IMR-90 (cell line): ENCODE results near the gene ETFDH. TPM values are rescaled to one million over a fixed set of nuclear protein-coding genes. Genes with fewer than 3 reads are reported as not detected.
A peak's percentile ranks its signal among the peaks of the same experiment; 100 is the strongest.

ENCODE experiments used
- ATAC-seq: fragments of 200-7000 bp; cut with Tn5 transposase; 2 replicates; pipeline ENCODE4 v1.9.1; 2020; ENCODE audit warnings: low read depth, mild to moderate bottlenecking, moderate library complexity
- BruUV-seq: library from RNA; stranded (reverse); fragments of 400-500 nt; replicated peaks from 2 replicates; lab custom pipeline; 2021; lab: Mats Ljungman, UMichigan
- CTCF ChIA-PET: fragments of 300-600 bp; formaldehyde crosslinking; extraction: SDS; loops from one replicate; lab custom pipeline; 2021; ENCODE audit warnings: antibody characterized with exemption; lab: Yijun Ruan, JAX
- POLR2A ChIA-PET: fragments of 300-600 bp; sonication (Branson Sonifier 250); formaldehyde crosslinking; loops from one replicate; lab custom pipeline; 2022; ENCODE audit warnings: antibody characterized with exemption; ENCODE audit not compliant: unreplicated experiment; lab: Charles Lee
- DNase-seq: peaks from one replicate; pipeline ENCODE4 v3.0.0; 2013
- H2AFZ ChIP-seq: replicated peaks from 2 replicates; pipeline ENCODE3; 2013; ENCODE audit warnings: low read length, mild to moderate bottlenecking; ENCODE audit not compliant: poor library complexity
- H2AK5ac ChIP-seq: 2 replicates; pipeline ENCODE4 v1.6.1; 2013; ENCODE audit warnings: low read depth, low read length, inconsistent platforms
- H2AK9ac ChIP-seq: replicated peaks from 2 replicates; pipeline ENCODE3; 2013; ENCODE audit warnings: mild to moderate bottlenecking, low read depth, low read length, moderate library complexity; ENCODE audit not compliant: poor library complexity
- H2BK120ac ChIP-seq: 2 replicates; pipeline ENCODE4 v1.6.1; 2013; ENCODE audit warnings: low read depth, low read length, inconsistent platforms
- H2BK15ac ChIP-seq: 3 replicates; pipeline ENCODE4 v1.6.1; 2013; ENCODE audit warnings: low read depth, low read length, inconsistent platforms
- H2BK20ac ChIP-seq: 2 replicates; pipeline ENCODE4 v1.6.1; 2013; ENCODE audit warnings: low read depth, mild to moderate bottlenecking, inconsistent platforms, low read length, moderate library complexity
- H2BK5ac ChIP-seq: 2 replicates; pipeline ENCODE4 v1.6.1; 2013; ENCODE audit warnings: mild to moderate bottlenecking, low read depth, low read length, inconsistent platforms; ENCODE audit not compliant: poor library complexity, severe bottlenecking
- H3K14ac ChIP-seq: replicated peaks from 2 replicates; pipeline ENCODE4 v1.6.1; 2013; ENCODE audit warnings: low read depth, low read length, inconsistent platforms
- H3K18ac ChIP-seq: 2 replicates; pipeline ENCODE4 v1.6.1; 2013; ENCODE audit warnings: low read depth, low read length, control low read depth
- H3K23ac ChIP-seq: 2 replicates; pipeline ENCODE4 v1.6.1; 2013; ENCODE audit warnings: low read depth, low read length, inconsistent platforms
- H3K27ac ChIP-seq: 2 replicates; pipeline ENCODE4 v1.5.1; 2013; ENCODE audit warnings: mild to moderate bottlenecking, control low read depth, low read length; ENCODE audit not compliant: insufficient read depth
- H3K27me3 ChIP-seq: 2 replicates; pipeline ENCODE4 v1.6.1; 2013; ENCODE audit warnings: low read length; ENCODE audit not compliant: control insufficient read depth, insufficient read depth
- H3K36me3 ChIP-seq: 2 replicates; pipeline ENCODE4 v1.6.1; 2013; ENCODE audit warnings: low read length, mixed read lengths; ENCODE audit not compliant: control insufficient read depth, insufficient read depth
- H3K4ac ChIP-seq: 2 replicates; pipeline ENCODE4 v1.6.1; 2013; ENCODE audit warnings: low read depth, low read length, inconsistent platforms
- H3K4me1 ChIP-seq: 2 replicates; pipeline ENCODE4 v1.6.1; 2013; ENCODE audit warnings: low read length, mixed read lengths; ENCODE audit not compliant: control insufficient read depth, insufficient read depth
- H3K4me2 ChIP-seq: 2 replicates; pipeline ENCODE4 v1.6.1; 2013; ENCODE audit warnings: low read depth, mild to moderate bottlenecking, control low read depth, low read length, moderate library complexity
- H3K4me3 ChIP-seq: 2 replicates; pipeline ENCODE4 v1.5.1; 2013; ENCODE audit warnings: low read depth, mild to moderate bottlenecking, control low read depth, low read length, moderate library complexity; ENCODE audit not compliant: insufficient read depth
- H3K56ac ChIP-seq: 2 replicates; pipeline ENCODE4 v1.6.1; 2013; ENCODE audit warnings: low read length, inconsistent platforms; ENCODE audit not compliant: insufficient read depth; ENCODE audit errors: extremely low read depth
- H3K79me1 ChIP-seq, 2 experiments: 2 replicates each; pipeline ENCODE4 v1.6.1; 2013; ENCODE audit warnings: low read length in 2 of 2, inconsistent platforms in 1 of 2, low read depth in 1 of 2
- H3K9ac ChIP-seq: 2 replicates; pipeline ENCODE4 v1.6.1; 2013; ENCODE audit warnings: low read depth, low read length, control low read depth
- H3K9me1 ChIP-seq: 2 replicates; pipeline ENCODE4 v1.6.1; 2013; ENCODE audit warnings: low read length, inconsistent platforms; ENCODE audit not compliant: insufficient read depth
- H3K9me3 ChIP-seq: 2 replicates; pipeline ENCODE4 v1.6.1; 2013; ENCODE audit warnings: low read length; ENCODE audit not compliant: control insufficient read depth, insufficient read depth
- H4K20me1 ChIP-seq: 2 replicates; pipeline ENCODE4 v1.6.1; 2013; ENCODE audit warnings: low read length, inconsistent platforms; ENCODE audit not compliant: insufficient read depth
- H4K5ac ChIP-seq: 2 replicates; pipeline ENCODE4 v1.6.1; 2013; ENCODE audit warnings: mild to moderate bottlenecking, low read depth, low read length, control low read depth
- H4K8ac ChIP-seq, 2 experiments: 2 replicates each; pipeline ENCODE4 v1.6.1; 2013; ENCODE audit warnings: low read depth in 2 of 2, low read length in 2 of 2, control low read depth in 1 of 2, inconsistent platforms in 1 of 2
- H4K91ac ChIP-seq: 2 replicates; pipeline ENCODE4 v1.6.1; 2013; ENCODE audit warnings: low read depth, low read length, inconsistent platforms; ENCODE audit not compliant: insufficient read depth
- CEBPB ChIP-seq: IDR thresholded peaks from 2 replicates; pipeline ENCODE4 v1.6.1; 2012; ENCODE audit warnings: low read depth, low read length, improper control_type of control experiment
- CHD1 ChIP-seq: IDR thresholded peaks from 2 replicates; pipeline ENCODE4 v1.6.1; 2012; ENCODE audit warnings: low read depth, low read length, improper control_type of control experiment
- MAFK ChIP-seq: IDR thresholded peaks from 2 replicates; pipeline ENCODE4 v1.6.1; 2012; ENCODE audit warnings: low read depth, low read length, improper control_type of control experiment
- MAZ ChIP-seq: IDR thresholded peaks from 2 replicates; pipeline ENCODE4 v1.6.1; 2012; ENCODE audit warnings: low read depth, mild to moderate bottlenecking, low read length, improper control_type of control experiment, moderate library complexity, borderline replicate concordance
- MXI1 ChIP-seq: IDR thresholded peaks from 2 replicates; pipeline ENCODE4 v1.6.1; 2012; ENCODE audit warnings: low read depth, mild to moderate bottlenecking, low read length, moderate library complexity, borderline replicate concordance
- NFE2L2 ChIP-seq: fragments of 150-350 bp; IDR thresholded peaks from 2 replicates; pipeline ENCODE4 v1.6.1; 2016; ENCODE audit warnings: low read depth, mild to moderate bottlenecking, low read length
- RAD21 ChIP-seq: IDR thresholded peaks from 2 replicates; pipeline ENCODE4 v1.6.1; 2012; ENCODE audit warnings: low read length, improper control_type of control experiment
- RCOR1 ChIP-seq: IDR thresholded peaks from 2 replicates; pipeline ENCODE4 v1.6.1; 2012; ENCODE audit warnings: mild to moderate bottlenecking, low read length, improper control_type of control experiment; ENCODE audit not compliant: insufficient replicate concordance
- RFX5 ChIP-seq: IDR thresholded peaks from 2 replicates; pipeline ENCODE4 v1.8.0; 2012; ENCODE audit warnings: low read depth, mild to moderate bottlenecking, low read length, moderate library complexity
- WGBS, 2 experiments: methylation state at CpG; one replicate each; pipeline versions ENCODE4 v1.1.5 to v1.1.7; 2013; ENCODE audit warnings: missing lambda C conversion rate in 2 of 2; ENCODE audit not compliant: insufficient read length in 1 of 2; ENCODE audit errors: extremely low coverage in 2 of 2; 5-methylcytosine and 5-hydroxymethylcytosine counted together
- dilution Hi-C: fragments of 300-500 bp; cut with HindIII; formaldehyde crosslinking; loops from one replicate; pipeline ENCODE4 v1.14.3; 2018; ENCODE audit warnings: low sequenced_read_pairs; ENCODE audit not compliant: unreplicated experiment
- in situ Hi-C: fragments of 300-500 bp; cut with MboI; formaldehyde crosslinking; loops from 3 replicates; pipeline ENCODE4 v1.14.3; 2019; ENCODE audit warnings: low sequenced_read_pairs, inconsistent platforms, mixed read lengths
- intact Hi-C: fragments of 100-400 bp; cut with micrococcal nuclease; formaldehyde crosslinking; loops from 2 replicates; pipeline ENCODE4 v1.10.0; 2022
- polyA plus RNA-seq, 3 experiments: library from polyadenylated mRNA; depleted of rRNA; stranded (reverse); fragments of >200 nt; gene quantifications; 2 replicates each; pipeline ENCODE4 v1.2.3, GENCODE V29; 2012; ENCODE audit warnings: low replicate concordance in 1 of 3
- total RNA-seq: library from RNA; depleted of rRNA; stranded (reverse); fragments of >200 nt; gene quantifications from 2 replicates; pipeline ENCODE4 v1.2.3, GENCODE V29; 2012
- TF ChIP-seq, protein P1 (sequence below): fragments of 150-350 bp; IDR thresholded peaks from 2 replicates; pipeline ENCODE4 v1.6.1; 2017; ENCODE audit warnings: mild to moderate bottlenecking, antibody characterized with exemption, low read length, low read depth
- TF ChIP-seq, protein P2 (sequence below): conservative IDR thresholded peaks from 2 replicates; pipeline ENCODE4 v1.5.1; 2012; ENCODE audit warnings: mild to moderate bottlenecking, low read depth, low read length, improper control_type of control experiment
- TF ChIP-seq, protein P3 (sequence below): fragments of 150-350 bp; IDR thresholded peaks from 2 replicates; pipeline ENCODE4 v1.6.1; 2016; ENCODE audit warnings: low read depth, mild to moderate bottlenecking, low read length, moderate library complexity, borderline replicate concordance

ETFDH gene
- total and polyA plus RNA-seq, 2 of the 4 experiments (the other 2 are of a cell fraction), result 14.0 to 19.1 TPM

DNA sequence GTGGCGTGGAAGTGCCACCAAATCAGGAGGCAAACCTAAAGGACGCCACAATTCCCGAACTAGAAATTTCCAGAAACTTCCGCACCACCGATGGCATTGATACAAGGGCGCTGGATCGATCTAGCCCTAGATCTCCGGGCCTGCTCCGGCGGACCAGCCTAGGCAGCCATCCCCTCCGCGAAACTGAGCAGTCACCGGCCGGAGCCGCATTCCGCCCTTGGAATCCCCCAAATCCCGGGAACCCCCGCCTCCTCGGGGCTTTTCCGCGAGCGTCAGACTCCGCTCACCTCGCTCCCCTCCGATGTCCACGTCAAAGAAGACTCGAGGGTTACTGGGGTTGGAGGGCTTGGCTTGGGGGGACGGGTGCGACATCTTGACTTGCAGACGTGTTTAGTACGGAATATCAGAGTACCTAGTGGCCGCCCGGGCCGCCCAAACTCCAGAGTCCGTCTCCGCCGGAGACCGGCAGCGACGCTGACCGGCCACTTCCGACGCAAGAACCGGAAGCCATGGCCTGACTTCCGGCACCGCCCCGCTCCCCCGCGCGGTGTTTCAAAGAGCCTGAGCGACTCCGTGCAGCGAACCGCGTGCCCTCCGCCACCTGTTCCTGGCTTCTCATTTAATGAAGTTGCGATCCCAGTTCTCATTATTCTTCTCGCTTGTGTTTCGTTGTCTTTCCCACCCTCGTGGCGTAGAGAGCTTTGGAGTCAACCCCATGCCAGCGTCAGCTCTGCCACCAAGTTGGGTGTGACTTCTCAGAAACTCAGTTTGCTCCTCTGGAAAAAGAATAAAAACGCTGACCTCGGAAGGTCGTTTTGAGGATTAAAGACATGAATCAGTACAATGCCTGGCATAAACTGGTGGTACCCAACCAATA lies 51.1 kb downstream of the ETFDH start, which contains the start of gene PPID:
Gene PPID (minus strand): TSS at position 480 of the 877 bp plus-strand sequence. CDS start 108 bp downstream, at position 372.
- Histone ChIP-seq H3K9me1 (peaks cover 2% of the 10 kb centered on the region), H4K8ac (peak within 1 kb of the TSS; percentile 89 to 97), H3K9me3 (no peaks in the 10 kb centered on the region), H3K4me2 (peak within 1 kb of the TSS; percentile 83), H4K5ac (peak within 1 kb of the TSS; percentile 93), H2AFZ (peak within 1 kb of the TSS; percentile 97), H3K18ac (peak within 1 kb of the TSS; percentile 60), H3K36me3 (peaks cover 11% of the 10 kb centered on the region), H3K14ac (peak within 1 kb of the TSS; percentile 98), H3K4me1 (no peaks in the 10 kb centered on the region; the same call in 1 of the 2 replicates), H3K4me3 (peak within 1 kb of the TSS; percentile 75), H4K91ac (peak within 1 kb of the TSS; percentile 91), H2BK20ac (peak within 1 kb of the TSS; percentile 50; the same call in 1 of the 2 replicates), H2AK9ac (peak within 1 kb of the TSS; percentile 71), H3K27me3 (no peaks in the 10 kb centered on the region), H2BK5ac (peak within 1 kb of the TSS; percentile 82), H4K20me1 (no peaks in the 10 kb centered on the region), H2AK5ac (0 out of 2 replicates have a peak within 1 kb of the TSS, but pooled peaks have one; percentile 10), H3K4ac (peak within 1 kb of the TSS; percentile 96), H3K79me1 (peaks cover 22 to 23% of the 10 kb centered on the region in 2 experiments), H3K56ac (peak within 1 kb of the TSS; percentile 90), H3K9ac (peak within 1 kb of the TSS; percentile 94), H2BK120ac (peak within 1 kb of the TSS; percentile 84), H2BK15ac (peak within 1 kb of the TSS; percentile 21; the same call in 1 of the 3 replicates), H3K23ac (peak within 1 kb of the TSS; percentile 97), H3K27ac (peak within 1 kb of the TSS; percentile 94)
- ChIA-PET POLR2A (no interaction called here), CTCF (interaction anchor here (1.0 kb wide), 1 partner anchor 13 kb away, joined by 3 read pairs; no protein-coding TSS in a partner anchor)
- no TSS peak for BruUV-seq
- dilution Hi-C loops (no loop called here), intact Hi-C loops (no loop called here), in situ Hi-C loops (loop anchor here (10.0 kb wide), 1 partner anchor 722 kb away; no protein-coding TSS in a partner anchor)
- peak; percentile 95 for ATAC-seq
- DNase-seq, result peak; percentile 70
- WGBS, 2 experiments, result 0% methylated on average over 26 of the region's 65 CpGs; no CpG with 5 or more reads in 1 of the 2 experiments
- TF ChIP-seq MXI1, result peak; percentile 96
- TF ChIP-seq RAD21, result no peak
- TF ChIP-seq NFE2L2, result no peak
- TF ChIP-seq RCOR1, result no peak
- TF ChIP-seq, protein P1, sequence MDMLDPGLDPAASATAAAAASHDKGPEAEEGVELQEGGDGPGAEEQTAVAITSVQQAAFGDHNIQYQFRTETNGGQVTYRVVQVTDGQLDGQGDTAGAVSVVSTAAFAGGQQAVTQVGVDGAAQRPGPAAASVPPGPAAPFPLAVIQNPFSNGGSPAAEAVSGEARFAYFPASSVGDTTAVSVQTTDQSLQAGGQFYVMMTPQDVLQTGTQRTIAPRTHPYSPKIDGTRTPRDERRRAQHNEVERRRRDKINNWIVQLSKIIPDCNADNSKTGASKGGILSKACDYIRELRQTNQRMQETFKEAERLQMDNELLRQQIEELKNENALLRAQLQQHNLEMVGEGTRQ, result 0 out of 2 replicates have a peak, but pooled peaks have one; percentile 11
- no peak for TF ChIP-seq MAFK
- TF ChIP-seq CEBPB, result no peak
- TF ChIP-seq, protein P2, sequence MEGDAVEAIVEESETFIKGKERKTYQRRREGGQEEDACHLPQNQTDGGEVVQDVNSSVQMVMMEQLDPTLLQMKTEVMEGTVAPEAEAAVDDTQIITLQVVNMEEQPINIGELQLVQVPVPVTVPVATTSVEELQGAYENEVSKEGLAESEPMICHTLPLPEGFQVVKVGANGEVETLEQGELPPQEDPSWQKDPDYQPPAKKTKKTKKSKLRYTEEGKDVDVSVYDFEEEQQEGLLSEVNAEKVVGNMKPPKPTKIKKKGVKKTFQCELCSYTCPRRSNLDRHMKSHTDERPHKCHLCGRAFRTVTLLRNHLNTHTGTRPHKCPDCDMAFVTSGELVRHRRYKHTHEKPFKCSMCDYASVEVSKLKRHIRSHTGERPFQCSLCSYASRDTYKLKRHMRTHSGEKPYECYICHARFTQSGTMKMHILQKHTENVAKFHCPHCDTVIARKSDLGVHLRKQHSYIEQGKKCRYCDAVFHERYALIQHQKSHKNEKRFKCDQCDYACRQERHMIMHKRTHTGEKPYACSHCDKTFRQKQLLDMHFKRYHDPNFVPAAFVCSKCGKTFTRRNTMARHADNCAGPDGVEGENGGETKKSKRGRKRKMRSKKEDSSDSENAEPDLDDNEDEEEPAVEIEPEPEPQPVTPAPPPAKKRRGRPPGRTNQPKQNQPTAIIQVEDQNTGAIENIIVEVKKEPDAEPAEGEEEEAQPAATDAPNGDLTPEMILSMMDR, result no peak
- TF ChIP-seq CHD1, result no peak
- TF ChIP-seq, protein P3, sequence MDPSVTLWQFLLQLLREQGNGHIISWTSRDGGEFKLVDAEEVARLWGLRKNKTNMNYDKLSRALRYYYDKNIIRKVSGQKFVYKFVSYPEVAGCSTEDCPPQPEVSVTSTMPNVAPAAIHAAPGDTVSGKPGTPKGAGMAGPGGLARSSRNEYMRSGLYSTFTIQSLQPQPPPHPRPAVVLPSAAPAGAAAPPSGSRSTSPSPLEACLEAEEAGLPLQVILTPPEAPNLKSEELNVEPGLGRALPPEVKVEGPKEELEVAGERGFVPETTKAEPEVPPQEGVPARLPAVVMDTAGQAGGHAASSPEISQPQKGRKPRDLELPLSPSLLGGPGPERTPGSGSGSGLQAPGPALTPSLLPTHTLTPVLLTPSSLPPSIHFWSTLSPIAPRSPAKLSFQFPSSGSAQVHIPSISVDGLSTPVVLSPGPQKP, result no peak
- peak; percentile 13; the same call in 1 of the 2 replicates for TF ChIP-seq MAZ
- TF ChIP-seq RFX5, result no peak
